Stimulated activated CD4-positive, alpha-beta T cell treated with anti-CD3 and anti-CD28 coated beads, Interleukin-4, amount 100 ng/mL, for 4 hours (primary cell): ENCODE measurements around the gene ZMIZ1.

Experiments used
- DNase-seq, 2 experiments: peaks; one replicate each; pipeline ENCODE4 v3.0.0-alpha.2; 2020

ZMIZ1 gene

GRCh38 chr10:79254333-79255006, 185.7 kb downstream of the ZMIZ1 start:
- no peak for DNase-seq

- DNase-seq = no peak
Measured at GRCh38 chr10:79255007-79255507, 186.3 kb downstream of the ZMIZ1 start.

- DNase-seq = no peak
Measured at GRCh38 chr10:79256264-79256806, 187.6 kb downstream of the ZMIZ1 start.

GRCh38 chr10:79258894-79259293, 190.1 kb downstream of the ZMIZ1 start:
- DNase-seq = no peak

- no peak for DNase-seq
Measured at GRCh38 chr10:79259834-79260233, 191.1 kb downstream of the ZMIZ1 start.

GRCh38 chr10:79260811-79261740, 192.3 kb downstream of the ZMIZ1 start:
- no peak for DNase-seq

- no peak for DNase-seq
Measured at GRCh38 chr10:79262131-79262530, 193.4 kb downstream of the ZMIZ1 start.

- DNase-seq = no peak
Measured at GRCh38 chr10:79262959-79263746, 194.4 kb downstream of the ZMIZ1 start.

- DNase-seq = no peak
Measured at GRCh38 chr10:79263939-79264338, 195.2 kb downstream of the ZMIZ1 start.

GRCh38 chr10:79264942-79265341, 196.2 kb downstream of the ZMIZ1 start:
- no peak for DNase-seq

- no peak for DNase-seq
Measured at GRCh38 chr10:79266084-79266483, 197.3 kb downstream of the ZMIZ1 start.

GRCh38 chr10:79266543-79267312, 198.0 kb downstream of the ZMIZ1 start:
- no peak for DNase-seq

GRCh38 chr10:79267499-79267898, 198.7 kb downstream of the ZMIZ1 start:
- no peak for DNase-seq

GRCh38 chr10:79268161-79268601, 199.4 kb downstream of the ZMIZ1 start:
- no peak for DNase-seq

GRCh38 chr10:79268742-79269141, 200.0 kb downstream of the ZMIZ1 start:
- DNase-seq = no peak

GRCh38 chr10:79269443-79269842, 200.7 kb downstream of the ZMIZ1 start:
- DNase-seq = no peak

- DNase-seq = no peak
Measured at GRCh38 chr10:79269969-79270368, 201.2 kb downstream of the ZMIZ1 start.

- DNase-seq = no peak
Measured at GRCh38 chr10:79270466-79271246, 201.9 kb downstream of the ZMIZ1 start.

GRCh38 chr10:79272353-79272752, 203.6 kb downstream of the ZMIZ1 start:
- no peak for DNase-seq

- no peak for DNase-seq
Measured at GRCh38 chr10:79273604-79274003, 204.8 kb downstream of the ZMIZ1 start.
